NCI-H146 (cell line): ENCODE data around the gene KLF12.

Experiments
- DNase-seq: peaks from one replicate; lab custom pipeline; 2025; lab: John Stamatoyannopoulos, UW

KLF12 gene

GRCh38 chr13:74134221-74134776 lies at the start of gene KLF12:
Gene KLF12 (minus strand): TSS chr13:74134404.
- DNase-seq, result peak; percentile 98

- no peak for DNase-seq
These were observed 48.3 kb upstream of the KLF12 start for GRCh38 chr13:74182491-74182890.

GRCh38 chr13:74174810-74175209 lies 40.6 kb upstream of the KLF12 start:
- DNase-seq, result no peak

- no peak for DNase-seq
These were observed 39.6 kb upstream of the KLF12 start for GRCh38 chr13:74173822-74174221.

GRCh38 chr13:74171641-74172040 lies 37.4 kb upstream of the KLF12 start:
- no peak for DNase-seq

GRCh38 chr13:74169676-74170075 lies 35.5 kb upstream of the KLF12 start:
- no peak for DNase-seq

- no peak for DNase-seq
These were observed 34.1 kb upstream of the KLF12 start for GRCh38 chr13:74168263-74168675.

GRCh38 chr13:74166261-74167004 lies 32.2 kb upstream of the KLF12 start:
- DNase-seq, result no peak

- DNase-seq, result no peak
These were observed 28.6 kb upstream of the KLF12 start for GRCh38 chr13:74162782-74163181.

- no peak for DNase-seq
These were observed 27.9 kb upstream of the KLF12 start for GRCh38 chr13:74162135-74162534.

- DNase-seq, result no peak
These were observed 24.6 kb upstream of the KLF12 start for GRCh38 chr13:74158571-74159352.

GRCh38 chr13:74158028-74158427 lies 23.8 kb upstream of the KLF12 start:
- DNase-seq, result no peak

GRCh38 chr13:74154981-74155380 lies 20.8 kb upstream of the KLF12 start:
- DNase-seq, result no peak

- DNase-seq, result no peak
These were observed 19.1 kb upstream of the KLF12 start for GRCh38 chr13:74153316-74153715.

GRCh38 chr13:74151859-74152258 lies 17.7 kb upstream of the KLF12 start:
- no peak for DNase-seq

- DNase-seq, result no peak
These were observed 14.1 kb upstream of the KLF12 start for GRCh38 chr13:74148352-74148751.

GRCh38 chr13:74145249-74145975 lies 11.2 kb upstream of the KLF12 start:
- DNase-seq, result no peak

- DNase-seq, result no peak
These were observed 10.1 kb upstream of the KLF12 start for GRCh38 chr13:74144269-74144668.

- DNase-seq, result no peak
These were observed 8.1 kb upstream of the KLF12 start for GRCh38 chr13:74142257-74142656.

- no peak for DNase-seq
These were observed 4.0 kb upstream of the KLF12 start for GRCh38 chr13:74138241-74138640.

- peak; percentile 73 for DNase-seq
These were observed 2.0 kb upstream of the KLF12 start for GRCh38 chr13:74136084-74136658.
